SH-SY5Y (cell line): ENCODE results near the gene EPHA10.

Experiments used
- GATA2 ChIP-seq: IDR thresholded peaks from 2 replicates; pipeline ENCODE4 v1.6.1; 2011; ENCODE audit warnings: mild to moderate bottlenecking, low read depth, low read length
- GATA3 ChIP-seq: IDR thresholded peaks from 2 replicates; pipeline ENCODE4 v1.6.1; 2011; ENCODE audit warnings: low read depth, mild to moderate bottlenecking, low read length, moderate library complexity

The EPHA10 gene

DNA sequence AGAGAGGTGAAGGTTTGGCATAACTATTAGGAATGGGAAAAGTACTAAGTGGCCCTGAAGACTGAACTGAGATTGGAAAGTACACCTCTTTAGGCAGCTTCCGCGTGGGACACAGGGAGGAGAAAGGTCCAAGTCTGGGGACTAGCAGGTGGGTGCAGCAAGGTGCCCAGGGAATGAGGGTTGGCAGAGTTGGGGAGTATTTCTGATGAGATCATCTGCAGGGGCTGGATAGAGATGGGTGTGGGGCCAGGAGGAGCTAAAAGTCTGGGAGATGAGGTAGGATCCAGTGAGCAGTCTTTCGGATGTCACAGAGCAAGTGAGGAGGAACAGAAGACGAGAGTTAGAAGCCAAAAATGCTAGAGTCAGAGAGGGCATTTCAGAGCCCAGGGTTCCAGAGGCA is 36.5 kb downstream of the EPHA10 start:
- no peak for TF ChIP-seq GATA2
- TF ChIP-seq GATA3 = no peak

DNA sequence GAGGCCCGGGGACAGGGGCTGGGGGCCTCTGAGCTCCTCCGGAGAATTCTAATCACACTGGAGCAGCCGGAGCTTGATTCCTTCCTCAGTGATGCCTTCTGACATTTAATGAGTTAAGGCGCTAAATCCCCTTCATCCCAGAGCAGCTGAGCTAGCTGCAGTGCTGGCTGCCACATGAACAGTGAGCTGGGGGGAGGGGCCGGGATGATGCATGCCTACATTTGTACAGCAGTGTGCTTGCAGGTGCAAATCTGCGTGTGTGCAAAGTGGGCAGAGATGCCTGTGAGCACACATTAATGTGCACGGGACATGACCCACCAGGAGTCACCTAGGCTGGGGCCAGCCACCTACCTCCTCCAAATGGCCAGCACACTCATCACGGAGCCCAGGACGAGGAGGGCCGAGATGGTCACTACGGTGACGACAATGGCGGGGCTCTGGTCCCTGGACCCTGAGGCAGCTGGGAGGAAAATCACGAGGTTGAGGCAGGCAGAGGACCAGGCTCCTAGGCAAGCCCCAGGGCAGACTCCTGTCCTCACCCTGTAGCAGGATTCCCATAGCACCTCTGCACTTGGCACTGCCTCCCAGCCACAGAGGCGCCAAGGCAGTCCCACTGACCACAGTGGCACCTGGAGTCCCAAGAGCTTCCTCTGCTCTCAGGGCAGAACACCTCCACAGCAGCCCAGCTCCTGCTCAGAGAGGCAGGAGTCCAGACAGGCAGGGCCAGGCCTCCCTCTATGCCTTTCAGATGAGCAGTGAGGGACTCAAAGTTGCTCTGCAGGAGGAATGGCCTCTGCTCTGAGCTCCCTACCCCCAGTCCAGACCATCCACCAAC is 38.0 kb downstream of the EPHA10 start:
- TF ChIP-seq GATA2 = no peak
- no peak for TF ChIP-seq GATA3

DNA sequence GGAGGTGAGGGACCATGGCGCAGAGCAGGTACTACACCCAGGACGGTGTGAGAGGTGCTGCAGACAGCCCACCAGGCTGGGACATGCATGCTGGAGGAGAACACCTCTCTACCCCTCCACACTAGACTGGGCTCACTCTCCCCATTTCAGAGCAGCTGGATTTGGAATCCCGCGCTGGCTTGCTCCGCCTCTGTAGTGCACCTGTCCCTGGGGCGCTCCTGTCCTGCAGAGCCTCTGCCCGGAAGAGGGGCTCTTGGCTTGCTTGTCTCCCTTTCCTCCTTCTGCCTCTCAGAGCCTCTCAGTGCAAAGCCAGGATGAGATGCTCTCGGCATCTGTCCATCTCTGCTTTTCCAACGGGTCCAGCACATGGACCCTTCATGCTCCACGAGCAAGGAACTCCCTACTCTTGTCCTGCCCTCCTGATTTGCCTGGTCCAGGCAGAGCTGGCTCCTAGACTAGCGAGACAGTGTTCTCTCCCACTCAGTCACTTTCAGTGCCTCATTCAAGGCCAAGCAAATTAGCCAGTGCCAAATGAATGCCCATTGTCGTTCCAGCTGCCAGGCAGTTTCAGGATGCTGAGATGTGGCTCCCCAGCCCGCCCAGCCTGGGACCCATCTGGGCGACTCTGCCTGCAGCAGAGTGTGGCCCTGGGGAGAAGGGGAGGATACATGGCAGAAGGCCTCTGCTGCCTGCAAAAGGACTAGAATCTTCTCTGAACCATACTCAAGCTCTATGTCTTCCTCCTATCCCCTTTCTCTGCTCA is 38.9 kb downstream of the EPHA10 start:
- TF ChIP-seq GATA2 (no peak), GATA3 (no peak)

DNA sequence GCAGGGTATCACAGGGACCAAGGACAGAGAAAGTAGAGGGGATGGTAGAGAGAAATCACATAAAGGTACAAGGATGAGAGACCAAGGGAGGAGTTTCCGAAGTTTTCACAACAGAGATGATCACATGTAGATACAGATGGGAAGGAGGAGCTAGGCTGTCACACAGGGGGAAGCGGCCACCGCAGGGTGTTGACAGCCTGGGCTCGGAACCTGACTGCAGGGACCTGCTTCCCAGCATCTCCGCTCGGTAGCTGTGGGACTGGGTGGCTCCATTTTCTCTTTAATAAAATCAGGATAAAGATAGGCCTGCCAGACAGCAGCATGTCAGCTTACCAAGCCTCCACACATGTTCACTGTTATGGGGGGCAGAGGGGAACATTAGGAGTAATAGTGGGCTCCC is 40.3 kb downstream of the EPHA10 start:
- TF ChIP-seq GATA3 = no peak

DNA sequence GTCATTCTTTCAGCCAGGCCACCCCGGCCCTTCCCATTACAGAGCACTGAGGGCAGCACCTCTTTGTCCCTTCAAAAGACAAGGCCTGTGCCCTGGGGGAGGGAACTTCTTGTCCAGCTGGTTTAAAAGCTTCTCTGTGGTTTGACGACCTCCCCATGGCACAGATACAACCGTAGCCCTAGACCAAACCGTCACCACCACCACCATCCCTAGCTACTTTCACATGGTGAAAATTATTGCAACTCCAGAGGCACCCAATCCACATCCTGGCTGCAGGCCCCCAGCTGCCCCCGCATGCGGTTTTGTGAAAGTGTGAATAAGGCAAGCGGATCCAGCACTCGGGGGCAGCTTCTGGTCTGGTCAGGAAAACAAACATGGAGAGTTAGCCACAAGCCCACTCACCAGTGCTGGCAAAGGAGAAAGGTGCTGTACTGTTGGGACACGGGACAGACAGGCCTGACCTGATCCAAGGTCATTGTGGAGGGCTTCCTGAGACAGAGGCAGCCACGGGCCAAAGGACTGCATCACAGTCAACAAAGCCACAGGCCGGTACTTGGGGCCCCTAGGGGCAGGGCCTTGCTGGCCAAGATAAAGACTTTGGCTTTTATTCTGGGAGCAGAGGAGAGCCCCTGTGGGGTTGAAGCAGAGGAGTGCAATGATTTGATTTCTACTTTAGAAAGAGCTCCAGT is 41.4 kb downstream of the EPHA10 start:
- TF ChIP-seq GATA2 = no peak
- TF ChIP-seq GATA3 = no peak

DNA sequence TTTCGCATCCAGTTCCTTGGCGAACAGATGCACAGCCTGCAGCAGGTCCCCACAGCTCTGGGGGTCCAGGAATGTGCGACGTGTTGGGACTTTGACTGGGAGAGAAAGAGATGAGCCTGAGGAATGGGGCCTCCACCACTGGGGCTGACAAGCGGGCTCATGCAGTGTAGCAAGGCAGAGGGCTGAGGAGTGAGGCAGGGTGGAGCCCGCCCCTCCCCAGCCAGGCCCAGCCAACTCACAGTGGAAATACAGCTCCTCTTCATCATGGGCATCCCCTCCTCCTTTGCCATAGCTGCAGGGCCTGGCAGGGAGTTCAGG is 41.9 kb downstream of the EPHA10 start:
- TF ChIP-seq GATA2 (no peak), GATA3 (no peak)

DNA sequence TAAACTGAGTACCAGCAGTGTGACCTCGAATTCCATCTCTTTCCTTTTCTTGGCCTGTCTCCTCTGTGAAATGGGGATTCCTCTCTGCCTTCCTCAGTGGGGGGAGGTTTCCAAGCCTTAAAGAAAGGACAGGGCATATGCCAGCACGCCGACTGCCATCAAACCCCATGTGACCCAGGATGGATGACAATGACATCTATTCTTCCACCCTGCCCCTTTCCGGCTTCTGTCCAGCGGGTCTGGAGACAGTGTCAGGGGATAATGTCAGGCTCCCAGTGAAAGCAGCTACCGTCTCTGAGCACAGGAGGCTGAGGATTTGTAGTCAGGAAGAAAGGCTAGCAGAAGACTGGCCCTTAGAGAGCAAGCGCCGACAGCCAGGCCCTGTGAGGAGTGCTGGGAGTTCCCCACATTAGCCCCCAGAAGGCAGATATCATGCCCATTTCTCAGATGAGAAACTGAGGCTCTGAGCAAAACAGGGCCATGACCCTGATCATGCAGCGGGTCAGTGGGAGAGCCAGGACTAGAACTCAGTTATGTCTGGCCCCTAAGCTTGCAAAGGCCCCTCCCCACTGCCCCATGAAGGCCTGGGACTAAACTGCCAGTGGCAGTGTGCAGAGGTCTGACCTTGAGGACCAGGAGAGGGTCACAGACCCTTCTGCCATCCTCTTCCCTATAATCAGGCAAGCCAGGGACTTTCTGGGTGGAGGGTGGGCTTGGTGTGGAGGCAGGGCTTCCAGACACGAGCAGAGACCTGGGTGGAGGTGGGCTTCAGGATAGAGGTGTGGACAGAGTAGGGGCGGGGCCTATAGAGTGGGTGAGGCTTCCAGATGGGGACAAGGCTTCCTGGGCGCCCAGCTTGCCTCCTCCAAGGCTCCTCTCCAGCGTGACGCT is 42.5 kb downstream of the EPHA10 start:
- TF ChIP-seq GATA3 = no peak
- no peak for TF ChIP-seq GATA2

DNA sequence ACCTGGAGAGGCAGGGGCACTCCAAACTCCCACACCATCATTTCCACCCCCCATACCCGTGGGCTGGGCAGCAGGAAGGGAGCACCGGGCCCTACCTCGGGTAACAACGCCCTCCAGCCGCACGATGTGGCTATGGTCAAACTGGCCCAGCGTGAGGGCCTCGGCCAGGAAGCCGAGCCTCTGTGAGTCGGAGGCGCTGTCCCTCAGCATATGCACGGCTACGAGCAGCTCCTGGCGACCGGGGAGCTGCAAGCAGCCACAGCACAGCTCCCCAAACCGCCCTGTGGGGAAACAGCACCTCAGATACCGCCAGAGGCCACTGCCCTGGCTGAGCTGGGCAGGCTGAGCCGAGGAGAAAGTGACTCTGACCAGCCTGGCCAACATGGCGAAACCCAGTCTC is 43.4 kb downstream of the EPHA10 start:
- TF ChIP-seq GATA3 = no peak
- no peak for TF ChIP-seq GATA2

DNA sequence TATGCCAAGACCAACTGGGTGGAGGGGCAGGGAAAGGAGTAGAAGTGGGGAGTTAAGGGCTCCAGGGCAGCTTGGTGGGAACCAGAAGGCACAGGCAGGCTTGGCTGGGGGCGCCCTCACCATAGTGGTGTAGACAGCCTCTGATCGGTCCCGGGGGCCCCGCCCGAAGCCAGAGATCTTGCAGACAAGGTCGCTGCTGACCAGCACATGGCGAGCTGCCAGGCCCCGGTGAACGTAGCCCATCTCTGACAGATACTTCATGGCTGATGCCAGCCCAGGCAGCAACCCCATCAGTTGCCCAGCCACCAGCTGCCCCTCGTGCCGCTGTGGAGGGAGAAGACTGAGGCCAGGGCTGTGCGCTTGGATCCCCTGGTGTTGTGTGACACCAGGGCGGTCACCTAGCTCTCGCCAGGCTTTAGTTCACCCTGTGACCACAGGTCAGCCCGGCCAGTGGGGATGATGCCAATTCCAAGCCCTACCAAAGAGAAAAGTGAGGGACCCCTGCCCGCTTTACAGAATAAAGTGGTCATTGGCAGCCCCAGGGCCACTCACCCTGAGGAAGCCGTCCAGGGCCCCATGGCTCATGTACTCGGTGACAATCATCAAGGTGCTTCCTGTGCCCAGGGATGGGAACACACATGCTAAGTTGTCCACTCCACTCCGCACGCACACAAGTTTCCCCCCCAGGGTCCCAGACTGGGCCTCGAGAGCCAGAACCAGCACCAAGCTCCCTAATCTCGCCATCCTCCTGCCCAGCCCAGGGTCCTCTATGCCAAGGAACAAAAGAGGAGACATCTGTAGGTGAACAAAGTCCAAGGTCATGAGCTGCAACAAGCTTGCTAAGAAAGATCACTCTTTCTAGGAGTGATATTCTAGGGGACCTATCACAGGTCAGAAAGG is 44.4 kb downstream of the EPHA10 start:
- TF ChIP-seq GATA3 (no peak), GATA2 (no peak)

DNA sequence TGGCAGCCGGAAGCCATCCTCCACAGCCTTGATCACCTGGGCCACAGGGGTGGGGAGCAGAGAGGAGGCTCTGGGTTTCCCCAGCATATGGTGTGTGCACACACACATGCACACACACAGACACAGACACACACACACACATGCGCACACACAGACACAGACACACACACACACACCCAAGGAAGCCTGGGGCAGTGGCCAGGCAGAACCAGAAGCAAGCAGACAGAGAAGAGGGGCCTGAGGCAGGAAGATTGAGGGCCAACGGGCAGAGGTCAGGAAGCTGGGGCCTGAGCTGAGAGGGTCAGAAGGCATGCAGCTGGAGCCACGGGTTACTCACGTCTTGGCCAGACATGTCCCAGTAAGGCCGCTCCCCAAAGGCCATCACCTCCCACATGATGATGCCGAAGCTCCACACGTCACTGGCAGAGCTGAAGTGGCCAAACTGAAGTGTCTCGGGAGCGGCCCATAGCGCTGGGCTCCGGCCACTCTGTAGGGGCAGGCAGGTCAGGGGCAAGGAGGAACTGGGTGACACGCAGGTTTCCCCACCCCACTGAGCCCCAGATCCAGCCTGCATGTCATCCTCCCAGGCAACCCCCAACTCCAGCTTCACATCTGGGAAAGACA is 45.2 kb downstream of the EPHA10 start:
- no peak for TF ChIP-seq GATA2
- no peak for TF ChIP-seq GATA3

DNA sequence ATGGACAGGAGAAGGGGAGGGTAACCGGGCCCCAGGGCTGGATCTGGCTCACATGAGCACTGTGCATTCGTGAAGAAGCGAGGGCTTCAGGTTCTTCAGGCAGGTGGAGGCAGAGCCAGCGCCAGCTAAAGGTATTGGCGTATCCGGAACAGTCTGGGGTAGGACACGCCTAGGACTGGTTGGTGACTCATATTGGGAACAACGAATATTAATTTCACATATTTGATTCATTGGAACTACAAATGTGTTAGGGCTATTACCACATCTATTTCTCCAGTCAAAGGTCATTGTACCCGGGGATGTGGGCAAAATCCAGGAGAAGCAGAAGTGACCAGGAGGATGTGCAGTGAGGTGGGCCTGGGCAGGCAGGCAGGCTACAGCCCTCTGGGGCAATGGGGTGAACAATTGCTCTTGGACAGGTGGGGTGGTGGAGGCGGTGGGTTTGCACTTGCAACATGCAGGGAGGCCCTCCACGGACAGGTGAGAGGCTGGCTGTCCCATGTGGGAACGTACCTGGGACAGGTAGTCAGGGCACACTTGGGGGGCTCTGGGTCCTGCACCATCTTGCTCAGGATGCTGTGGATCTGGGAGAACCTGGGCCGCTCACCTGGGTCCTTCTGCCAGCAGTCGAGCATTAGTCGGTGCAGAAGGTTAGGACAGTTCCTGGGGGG is 45.9 kb downstream of the EPHA10 start:
- TF ChIP-seq GATA2 (no peak), GATA3 (no peak)
